HL-60 (cell line): ENCODE results near the gene NR2C2AP.

Experiments used
- DNase-seq, 2 experiments: peaks; one replicate each; pipeline ENCODE4 v3.0.0-alpha.2; 2010 to 2020; ENCODE audit warnings: low read depth in 1 of 2, low spot score in 1 of 2
- H3K27ac ChIP-seq: fragments of 250-450 bp; sonication (Bioruptor Pico); replicated peaks from 2 replicates; pipeline ENCODE4 v1.5.1; 2020; ENCODE audit warnings: mild to moderate bottlenecking, moderate library complexity
- H3K27me3 ChIP-seq: fragments of 250-450 bp; sonication (Bioruptor Pico); 2 replicates; pipeline ENCODE4 v1.5.1; 2021; ENCODE audit warnings: mild to moderate bottlenecking, moderate library complexity; ENCODE audit not compliant: insufficient read depth, poor library complexity, severe bottlenecking
- H3K4me3 ChIP-seq: replicated peaks from 2 replicates; pipeline ENCODE4 v1.5.1; 2011; ENCODE audit warnings: mild to moderate bottlenecking, control low read depth, low read length; ENCODE audit not compliant: insufficient read depth
- GABPA ChIP-seq: IDR thresholded peaks from 2 replicates; pipeline ENCODE4 v1.6.1; 2012; ENCODE audit warnings: low read depth
- POLR2AphosphoS5 ChIP-seq: IDR thresholded peaks from 2 replicates; pipeline ENCODE4 v1.6.1; 2012; ENCODE audit warnings: low read depth
- SPI1 ChIP-seq: IDR thresholded peaks from 2 replicates; pipeline ENCODE4 v1.6.1; 2012; ENCODE audit warnings: low read depth, mild to moderate bottlenecking, borderline replicate concordance
- TF ChIP-seq, protein P1 (sequence below): IDR thresholded peaks from one replicate; pipeline ENCODE4 v1.5.1; 2011; ENCODE audit warnings: low read length, control low read depth, inconsistent platforms; ENCODE audit not compliant: insufficient read depth
- TF ChIP-seq, protein P2 (sequence below): IDR thresholded peaks from 2 replicates; pipeline ENCODE4 v1.6.1; 2012; ENCODE audit warnings: low read depth; ENCODE audit not compliant: insufficient replicate concordance

Gene NR2C2AP

DNA sequence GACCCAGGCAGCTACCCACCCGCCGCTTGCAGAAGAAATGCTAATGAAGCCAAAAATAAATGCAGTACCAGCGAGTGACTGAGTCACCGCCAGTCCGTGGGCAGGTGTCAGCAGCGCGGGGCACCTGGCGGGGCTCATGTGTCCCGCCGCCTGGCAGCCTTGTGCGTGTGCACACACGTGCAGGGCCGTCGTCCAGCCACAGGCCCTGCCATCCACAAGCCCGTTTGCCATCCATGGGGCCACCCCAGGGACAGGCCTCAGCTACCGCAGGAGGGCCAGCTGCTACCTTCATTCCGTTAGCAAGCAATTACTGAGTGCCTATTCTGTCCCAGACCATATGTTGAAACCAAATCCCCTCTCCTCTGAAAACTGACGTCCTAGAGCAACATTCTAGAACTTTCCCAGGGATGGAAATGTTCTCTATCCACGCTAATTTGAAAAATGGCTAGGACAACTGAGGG lies 29.1 kb upstream of the NR2C2AP start:
- H3K27me3 ChIP-seq = peaks cover 3% of the 10 kb centered on the region
- DNase-seq = no peak
- H3K27ac ChIP-seq = no peak overlapping the region
- H3K4me3 ChIP-seq = no peak overlapping the region
- TF ChIP-seq, protein P1, sequence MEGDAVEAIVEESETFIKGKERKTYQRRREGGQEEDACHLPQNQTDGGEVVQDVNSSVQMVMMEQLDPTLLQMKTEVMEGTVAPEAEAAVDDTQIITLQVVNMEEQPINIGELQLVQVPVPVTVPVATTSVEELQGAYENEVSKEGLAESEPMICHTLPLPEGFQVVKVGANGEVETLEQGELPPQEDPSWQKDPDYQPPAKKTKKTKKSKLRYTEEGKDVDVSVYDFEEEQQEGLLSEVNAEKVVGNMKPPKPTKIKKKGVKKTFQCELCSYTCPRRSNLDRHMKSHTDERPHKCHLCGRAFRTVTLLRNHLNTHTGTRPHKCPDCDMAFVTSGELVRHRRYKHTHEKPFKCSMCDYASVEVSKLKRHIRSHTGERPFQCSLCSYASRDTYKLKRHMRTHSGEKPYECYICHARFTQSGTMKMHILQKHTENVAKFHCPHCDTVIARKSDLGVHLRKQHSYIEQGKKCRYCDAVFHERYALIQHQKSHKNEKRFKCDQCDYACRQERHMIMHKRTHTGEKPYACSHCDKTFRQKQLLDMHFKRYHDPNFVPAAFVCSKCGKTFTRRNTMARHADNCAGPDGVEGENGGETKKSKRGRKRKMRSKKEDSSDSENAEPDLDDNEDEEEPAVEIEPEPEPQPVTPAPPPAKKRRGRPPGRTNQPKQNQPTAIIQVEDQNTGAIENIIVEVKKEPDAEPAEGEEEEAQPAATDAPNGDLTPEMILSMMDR = no peak
- TF ChIP-seq, protein P2, sequence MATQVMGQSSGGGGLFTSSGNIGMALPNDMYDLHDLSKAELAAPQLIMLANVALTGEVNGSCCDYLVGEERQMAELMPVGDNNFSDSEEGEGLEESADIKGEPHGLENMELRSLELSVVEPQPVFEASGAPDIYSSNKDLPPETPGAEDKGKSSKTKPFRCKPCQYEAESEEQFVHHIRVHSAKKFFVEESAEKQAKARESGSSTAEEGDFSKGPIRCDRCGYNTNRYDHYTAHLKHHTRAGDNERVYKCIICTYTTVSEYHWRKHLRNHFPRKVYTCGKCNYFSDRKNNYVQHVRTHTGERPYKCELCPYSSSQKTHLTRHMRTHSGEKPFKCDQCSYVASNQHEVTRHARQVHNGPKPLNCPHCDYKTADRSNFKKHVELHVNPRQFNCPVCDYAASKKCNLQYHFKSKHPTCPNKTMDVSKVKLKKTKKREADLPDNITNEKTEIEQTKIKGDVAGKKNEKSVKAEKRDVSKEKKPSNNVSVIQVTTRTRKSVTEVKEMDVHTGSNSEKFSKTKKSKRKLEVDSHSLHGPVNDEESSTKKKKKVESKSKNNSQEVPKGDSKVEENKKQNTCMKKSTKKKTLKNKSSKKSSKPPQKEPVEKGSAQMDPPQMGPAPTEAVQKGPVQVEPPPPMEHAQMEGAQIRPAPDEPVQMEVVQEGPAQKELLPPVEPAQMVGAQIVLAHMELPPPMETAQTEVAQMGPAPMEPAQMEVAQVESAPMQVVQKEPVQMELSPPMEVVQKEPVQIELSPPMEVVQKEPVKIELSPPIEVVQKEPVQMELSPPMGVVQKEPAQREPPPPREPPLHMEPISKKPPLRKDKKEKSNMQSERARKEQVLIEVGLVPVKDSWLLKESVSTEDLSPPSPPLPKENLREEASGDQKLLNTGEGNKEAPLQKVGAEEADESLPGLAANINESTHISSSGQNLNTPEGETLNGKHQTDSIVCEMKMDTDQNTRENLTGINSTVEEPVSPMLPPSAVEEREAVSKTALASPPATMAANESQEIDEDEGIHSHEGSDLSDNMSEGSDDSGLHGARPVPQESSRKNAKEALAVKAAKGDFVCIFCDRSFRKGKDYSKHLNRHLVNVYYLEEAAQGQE = no peak
- TF ChIP-seq SPI1 (no peak), POLR2AphosphoS5 (no peak), GABPA (no peak)

DNA sequence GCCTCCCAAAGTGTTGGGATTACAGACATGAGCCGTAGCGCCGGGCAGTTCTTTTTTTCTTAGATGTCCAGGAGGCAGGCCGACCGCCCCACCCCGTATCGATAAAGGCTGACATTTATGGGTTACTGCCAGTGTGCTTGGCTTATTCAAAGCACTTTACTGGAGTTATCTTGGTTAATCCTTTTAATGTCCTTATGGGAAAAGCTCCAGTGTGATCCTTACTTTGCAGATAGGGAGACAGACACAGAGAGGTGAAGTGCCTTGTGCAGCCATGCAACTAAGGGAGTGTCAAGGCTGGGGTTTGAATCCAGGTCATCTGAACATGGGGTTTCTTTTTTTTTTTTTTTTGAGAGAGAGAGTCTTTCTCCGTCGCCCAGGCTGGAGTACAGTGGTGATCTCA lies 27.8 kb upstream of the NR2C2AP start:
- H3K27ac ChIP-seq = no peak overlapping the region
- TF ChIP-seq, protein P2 = no peak
- H3K27me3 ChIP-seq = peaks cover 3% of the 10 kb centered on the region
- DNase-seq = no peak
- no peak overlapping the region for H3K4me3 ChIP-seq

DNA sequence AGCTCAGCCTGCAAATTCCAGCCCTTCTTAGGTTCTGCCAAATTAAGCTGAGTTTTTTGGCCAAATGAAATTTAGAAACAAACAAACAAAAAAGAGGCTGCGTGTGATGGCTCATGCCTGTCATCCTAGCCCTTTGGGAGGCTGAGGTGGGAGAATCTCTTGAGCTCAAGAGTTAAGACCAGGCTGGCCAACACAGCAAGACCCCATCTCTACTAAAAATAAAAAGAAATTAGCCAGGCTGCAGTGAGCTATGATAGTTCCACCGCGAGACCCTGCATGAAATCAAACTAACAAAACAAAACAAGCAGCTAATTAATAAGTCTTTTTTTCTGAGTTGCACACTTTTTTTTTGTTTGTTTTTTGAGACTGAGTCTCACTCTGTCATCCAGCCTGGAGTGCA lies 26.5 kb upstream of the NR2C2AP start:
- H3K4me3 ChIP-seq = no peak overlapping the region
- TF ChIP-seq, protein P2 = no peak
- TF ChIP-seq GABPA (no peak), POLR2AphosphoS5 (no peak), SPI1 (no peak)
- TF ChIP-seq, protein P1 = no peak
- no peak for DNase-seq
- H3K27me3 ChIP-seq = peaks cover 3% of the 10 kb centered on the region
- no peak overlapping the region for H3K27ac ChIP-seq

DNA sequence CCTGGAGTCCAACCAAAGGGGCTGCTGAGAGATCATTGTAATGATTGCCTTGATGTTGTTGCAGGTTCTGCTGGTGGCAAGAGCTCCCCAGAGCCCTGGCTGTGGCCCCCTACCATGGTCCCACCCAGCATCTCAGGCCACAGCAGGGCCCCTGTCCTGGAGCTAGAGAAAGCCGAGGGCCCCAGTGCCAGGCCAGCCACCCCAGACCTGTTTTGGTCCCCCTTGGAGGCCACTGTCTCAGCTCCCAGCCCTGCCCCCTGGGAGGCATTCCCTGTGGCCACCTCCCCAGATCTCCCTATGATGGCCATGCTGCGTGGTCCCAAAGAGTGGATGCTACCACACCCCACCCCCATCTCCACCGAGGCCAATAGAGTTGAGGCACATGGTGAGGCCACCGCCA lies 24.0 kb upstream of the NR2C2AP start:
- Histone ChIP-seq H3K4me3 (no peak overlapping the region), H3K27ac (no peak overlapping the region), H3K27me3 (peaks cover 17% of the 10 kb centered on the region)
- TF ChIP-seq, protein P1 = no peak
- TF ChIP-seq GABPA = no peak
- TF ChIP-seq POLR2AphosphoS5 = no peak
- no peak for DNase-seq
